A549 (cell line): ENCODE results near the gene COPS9. TPM values are rescaled to one million over a fixed set of nuclear protein-coding genes. Genes with fewer than 3 reads are reported as not detected.

Experiments
- ATAC-seq, 2 experiments: fragments of 200-7000 bp in 1 of 2; fragments of >200 bp in 1 of 2; cut with Nextera tagmentation in 1 of 2; cut with Tn5 transposase in 1 of 2; 3 replicates each; pipeline versions ENCODE4 v1.8.0 to v1.9.1; 2018 to 2020; ENCODE audit warnings: mild to moderate bottlenecking in 1 of 2, moderate library complexity in 1 of 2
- CTCF ChIA-PET: fragments of 300-600 bp; sonication (Branson Sonifier 250); formaldehyde crosslinking; extraction: SDS; loops from one replicate; lab custom pipeline; 2021; ENCODE audit warnings: antibody characterized with exemption, inconsistent platforms; lab: Yijun Ruan, JAX
- POLR2A ChIA-PET: fragments of 350-600 bp; formaldehyde crosslinking; extraction: SDS; loops from one replicate; lab custom pipeline; 2021; ENCODE audit warnings: antibody characterized with exemption, inconsistent platforms; lab: Yijun Ruan, JAX
- DNase-seq, 2 experiments: peaks; one replicate each; pipeline versions ENCODE4 v3.0.0 to v3.0.0-alpha.2; 2011 to 2016; ENCODE audit warnings: low read depth in 1 of 2, low spot score in 1 of 2
- FAIRE-seq: peaks from 2 replicates; lab custom pipeline; 2011; peaks lifted over from hg19 to GRCh38; lab: Jason Lieb, UNC
- H3K27ac ChIP-seq, 2 experiments: fragments of >200 bp; sonication (Bioruptor Twin); formaldehyde crosslinking; 3 replicates each; pipeline ENCODE4 v1.5.1; 2016 to 2017
- H3K4me1 ChIP-seq: fragments of >200 bp; sonication (Bioruptor Twin); formaldehyde crosslinking; 3 replicates; pipeline ENCODE4 v1.6.1; 2016
- H3K4me2 ChIP-seq: fragments of >200 bp; sonication (Bioruptor Twin); formaldehyde crosslinking; 3 replicates; pipeline ENCODE4 v1.6.1; 2016
- H3K4me3 ChIP-seq: fragments of >200 bp; sonication (Bioruptor Twin); formaldehyde crosslinking; 3 replicates; pipeline ENCODE4 v1.5.1; 2016
- H3K9me3 ChIP-seq: fragments of >200 bp; sonication (Bioruptor Twin); formaldehyde crosslinking; 3 replicates; pipeline ENCODE4 v1.6.1; 2016
- CBX2 ChIP-seq: fragments of 200-600 bp; sonication (generic); IDR thresholded peaks from 2 replicates; pipeline ENCODE4 v1.6.1; 2016; ENCODE audit warnings: low read depth, mild to moderate bottlenecking, borderline replicate concordance
- CBX8 ChIP-seq: fragments of 200-600 bp; sonication (generic); IDR thresholded peaks from 2 replicates; pipeline ENCODE4 v1.6.1; 2016
- CHD2 ChIP-seq: fragments of 150-350 bp; IDR thresholded peaks from 2 replicates; pipeline ENCODE4 v1.6.1; 2014; ENCODE audit warnings: low read length; ENCODE audit not compliant: partially characterized antibody
- EP300 ChIP-seq, 2 experiments: fragments of >200 bp; sonication (Bioruptor Twin); formaldehyde crosslinking; IDR thresholded peaks; 2 replicates in 1 of 2; 3 replicates in 1 of 2; pipeline ENCODE4 v1.6.1; 2016 to 2017
- FOSL2 ChIP-seq, 2 experiments: fragments of 450-650 bp in 1 of 2; fragments of >200 bp in 1 of 2; sonication (Bioruptor Twin) in 1 of 2; formaldehyde crosslinking; IDR thresholded peaks; 2 replicates each; pipeline versions ENCODE4 v1.5.0 to v1.6.1; 2016 to 2020; ENCODE audit warnings: mild to moderate bottlenecking in 1 of 2, moderate library complexity in 1 of 2
- HDAC2 ChIP-seq: fragments of 200-600 bp; sonication (generic); IDR thresholded peaks from 2 replicates; pipeline ENCODE4 v1.6.1; 2016
- HOXB13 ChIP-seq: fragments of 250-450 bp; sonication (Bioruptor Pico); IDR thresholded peaks from 2 replicates; pipeline ENCODE4 v1.5.0; 2020; ENCODE audit warnings: low read depth, mild to moderate bottlenecking, moderate library complexity
- JUN ChIP-seq, 2 experiments: fragments of >200 bp; sonication (Bioruptor Twin); formaldehyde crosslinking; IDR thresholded peaks; 2 replicates in 1 of 2; 3 replicates in 1 of 2; pipeline ENCODE4 v1.6.1; 2016 to 2017
- JUNB ChIP-seq: fragments of >200 bp; sonication (Bioruptor Twin); formaldehyde crosslinking; IDR thresholded peaks from 2 replicates; pipeline ENCODE4 v1.6.1; 2016
- KDM1A ChIP-seq: fragments of 200-600 bp; sonication (generic); IDR thresholded peaks from 2 replicates; pipeline ENCODE4 v1.6.1; 2016; ENCODE audit warnings: low read depth, mild to moderate bottlenecking
- MAFK ChIP-seq: fragments of 450-650 bp; IDR thresholded peaks from 2 replicates; pipeline ENCODE4 v1.6.1; 2014; ENCODE audit not compliant: partially characterized antibody
- MAZ ChIP-seq: fragments of 150-350 bp; IDR thresholded peaks from 2 replicates; pipeline ENCODE4 v1.6.1; 2014; ENCODE audit warnings: antibody characterized with exemption, low read depth, low read length, borderline replicate concordance
- NR3C1 ChIP-seq: fragments of >200 bp; sonication (Bioruptor Twin); formaldehyde crosslinking; IDR thresholded peaks from 3 replicates; pipeline ENCODE4 v1.6.1; 2017
- PHF8 ChIP-seq: fragments of 200-600 bp; sonication (generic); IDR thresholded peaks from 2 replicates; pipeline ENCODE4 v1.6.1; 2016; ENCODE audit warnings: low read depth, mild to moderate bottlenecking, antibody characterized with exemption, moderate library complexity, borderline replicate concordance
- RAD21 ChIP-seq, 2 experiments: fragments of >200 bp in 1 of 2; sonication (Bioruptor Twin) in 1 of 2; formaldehyde crosslinking in 1 of 2; IDR thresholded peaks in 1 of 2; conservative IDR thresholded peaks in 1 of 2; 2 replicates in 1 of 2; 3 replicates in 1 of 2; pipeline ENCODE4 v1.6.1; 2012 to 2018; ENCODE audit warnings: inconsistent platforms in 1 of 2
- RNF2 ChIP-seq: fragments of 200-600 bp; sonication (generic); IDR thresholded peaks from 2 replicates; pipeline ENCODE4 v1.6.1; 2016; ENCODE audit warnings: low read depth, mild to moderate bottlenecking, antibody characterized with exemption, moderate library complexity, borderline replicate concordance
- SMC3 ChIP-seq: fragments of >200 bp; sonication (Bioruptor Twin); formaldehyde crosslinking; IDR thresholded peaks from 3 replicates; pipeline ENCODE4 v1.6.1; 2018; ENCODE audit warnings: inconsistent platforms
- ZNF302 ChIP-seq: fragments of 250-450 bp; sonication (Bioruptor Pico); IDR thresholded peaks from 2 replicates; pipeline ENCODE4 v1.9.0; 2021; ENCODE audit warnings: inconsistent platforms, mild to moderate bottlenecking, moderate library complexity
- WGBS: methylation state at CpG from one replicate; pipeline ENCODE4 v1.1.6; 2017; ENCODE audit errors: missing lambda C conversion rate; 5-methylcytosine and 5-hydroxymethylcytosine counted together
- polyA plus RNA-seq, 4 experiments: library from polyadenylated mRNA; depleted of rRNA in 3 of 4; stranded (reverse); fragments of >200 nt; fragmentation: RNase III in 1 of 4; extraction: RNeasy Plus Mini Kit Qiagen cat#74134 plus additional on column Dnase treatment in 1 of 4; gene quantifications; 2 replicates in 3 of 4; 3 replicates in 1 of 4; pipeline ENCODE4 v1.2.3, GENCODE V29; 2011 to 2017
- TF ChIP-seq, protein P1 (sequence below): IDR thresholded peaks from 2 replicates; pipeline ENCODE4 v1.6.1; 2012
- TF ChIP-seq, protein P2 (sequence below): fragments of >200 bp; sonication (Bioruptor Twin); formaldehyde crosslinking; IDR thresholded peaks from 3 replicates; pipeline ENCODE4 v1.6.1; 2016
- TF ChIP-seq, protein P3 (sequence below): fragments of >200 bp; sonication (Bioruptor Twin); formaldehyde crosslinking; IDR thresholded peaks from 3 replicates; pipeline ENCODE4 v1.5.1; 2016
- TF ChIP-seq, protein P4 (sequence below): fragments of 250-450 bp; sonication (Bioruptor Pico); IDR thresholded peaks from 2 replicates; pipeline ENCODE4 v1.5.0; 2021; ENCODE audit warnings: mild to moderate bottlenecking, moderate library complexity, borderline replicate concordance
- TF ChIP-seq, protein P5 (sequence below): fragments of >200 bp; sonication (Bioruptor Twin); formaldehyde crosslinking; IDR thresholded peaks from 2 replicates; pipeline ENCODE4 v1.6.1; 2016

COPS9 gene
- polyA plus RNA-seq, 2 of the 4 experiments (the other 2 are of a cell fraction) = 321 to 356 TPM

DNA sequence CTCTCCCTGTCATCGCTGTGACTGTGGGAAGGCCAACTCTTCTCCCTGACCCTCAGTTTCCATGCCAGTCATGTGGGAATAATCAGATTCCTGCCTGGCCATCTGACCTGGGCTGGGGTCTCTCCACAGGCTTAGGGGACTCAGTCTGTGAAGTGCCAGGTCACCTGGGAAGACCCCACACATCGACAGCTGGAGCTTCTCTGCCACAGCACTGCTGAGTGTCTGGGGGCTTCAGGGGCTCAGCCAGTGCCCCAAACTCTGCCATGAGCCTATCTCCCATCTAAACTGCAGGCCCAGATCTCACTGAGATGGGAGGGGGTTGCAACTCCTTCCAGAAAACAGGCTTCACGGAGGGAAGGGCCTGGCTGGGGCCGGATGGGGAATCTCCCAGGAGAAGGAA, 46.4 kb upstream of the COPS9 start:
- ChIA-PET CTCF (interaction anchor here (1.4 kb wide), 1 partner anchor 38 kb away, joined by 4 read pairs; no protein-coding TSS in a partner anchor), POLR2A (no interaction called here)
- TF ChIP-seq KDM1A (no peak), JUN (IDR thresholded peaks at IDR 0.05) (no peak), MAFK (no peak), ZNF302 (no peak), HOXB13 (CRISPR knock-in tag) (no peak), CBX8 (no peak), HDAC2 (no peak), EP300 (IDR thresholded peaks at IDR 0.05) (no peak), CBX2 (no peak), CHD2 (no peak), FOSL2 (IDR thresholded peaks at IDR 0.05) (no peak), FOSL2 (CRISPR knock-in tag; IDR thresholded peaks at IDR 0.05) (no peak), RNF2 (no peak)
- TF ChIP-seq, protein P1, sequence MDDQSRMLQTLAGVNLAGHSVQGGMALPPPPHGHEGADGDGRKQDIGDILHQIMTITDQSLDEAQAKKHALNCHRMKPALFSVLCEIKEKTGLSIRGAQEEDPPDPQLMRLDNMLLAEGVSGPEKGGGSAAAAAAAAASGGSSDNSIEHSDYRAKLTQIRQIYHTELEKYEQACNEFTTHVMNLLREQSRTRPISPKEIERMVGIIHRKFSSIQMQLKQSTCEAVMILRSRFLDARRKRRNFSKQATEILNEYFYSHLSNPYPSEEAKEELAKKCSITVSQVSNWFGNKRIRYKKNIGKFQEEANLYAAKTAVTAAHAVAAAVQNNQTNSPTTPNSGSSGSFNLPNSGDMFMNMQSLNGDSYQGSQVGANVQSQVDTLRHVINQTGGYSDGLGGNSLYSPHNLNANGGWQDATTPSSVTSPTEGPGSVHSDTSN = no peak
- no peak for DNase-seq
- no peak overlapping the region for H3K4me3 ChIP-seq
- no peaks in the 10 kb centered on the region for H3K4me1 ChIP-seq
- H3K4me2 ChIP-seq = no peak overlapping the region
- H3K27ac ChIP-seq = no peak overlapping the region
- peaks cover 5% of the 10 kb centered on the region for H3K9me3 ChIP-seq
- 46% methylated on average over 3 of the region's 4 CpGs for WGBS
- no peak for ATAC-seq
- FAIRE-seq = no peak

DNA sequence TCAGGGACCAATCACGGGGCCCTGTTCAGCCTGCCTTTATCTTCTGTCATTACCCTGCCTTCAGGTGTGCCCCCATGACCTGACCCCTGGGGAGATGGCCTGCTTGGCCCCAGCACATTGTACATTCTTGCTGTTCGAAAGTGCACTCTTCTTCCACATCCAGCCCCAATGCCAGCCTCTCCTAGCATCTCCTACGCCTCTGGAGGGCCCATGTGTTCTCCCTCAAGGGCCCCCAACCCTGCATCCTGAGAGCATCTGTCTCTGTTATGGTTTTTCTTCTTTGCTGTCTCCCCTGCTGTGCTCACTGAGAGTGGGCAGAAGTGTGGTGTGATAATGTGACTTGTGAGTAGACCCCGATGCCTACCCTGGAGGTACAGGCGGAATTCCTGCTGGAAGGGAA, 45.9 kb upstream of the COPS9 start:
- no peak overlapping the region for H3K27ac ChIP-seq
- no peak overlapping the region for H3K4me2 ChIP-seq
- ATAC-seq (no peak), FAIRE-seq (no peak), DNase-seq (no peak)
- TF ChIP-seq EP300 (IDR thresholded peaks at IDR 0.05) = no peak
- no peak for TF ChIP-seq PHF8
- TF ChIP-seq SMC3 = no peak
- TF ChIP-seq, protein P2, sequence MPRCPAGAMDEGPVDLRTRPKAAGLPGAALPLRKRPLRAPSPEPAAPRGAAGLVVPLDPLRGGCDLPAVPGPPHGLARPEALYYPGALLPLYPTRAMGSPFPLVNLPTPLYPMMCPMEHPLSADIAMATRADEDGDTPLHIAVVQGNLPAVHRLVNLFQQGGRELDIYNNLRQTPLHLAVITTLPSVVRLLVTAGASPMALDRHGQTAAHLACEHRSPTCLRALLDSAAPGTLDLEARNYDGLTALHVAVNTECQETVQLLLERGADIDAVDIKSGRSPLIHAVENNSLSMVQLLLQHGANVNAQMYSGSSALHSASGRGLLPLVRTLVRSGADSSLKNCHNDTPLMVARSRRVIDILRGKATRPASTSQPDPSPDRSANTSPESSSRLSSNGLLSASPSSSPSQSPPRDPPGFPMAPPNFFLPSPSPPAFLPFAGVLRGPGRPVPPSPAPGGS = no peak
- TF ChIP-seq, protein P3, sequence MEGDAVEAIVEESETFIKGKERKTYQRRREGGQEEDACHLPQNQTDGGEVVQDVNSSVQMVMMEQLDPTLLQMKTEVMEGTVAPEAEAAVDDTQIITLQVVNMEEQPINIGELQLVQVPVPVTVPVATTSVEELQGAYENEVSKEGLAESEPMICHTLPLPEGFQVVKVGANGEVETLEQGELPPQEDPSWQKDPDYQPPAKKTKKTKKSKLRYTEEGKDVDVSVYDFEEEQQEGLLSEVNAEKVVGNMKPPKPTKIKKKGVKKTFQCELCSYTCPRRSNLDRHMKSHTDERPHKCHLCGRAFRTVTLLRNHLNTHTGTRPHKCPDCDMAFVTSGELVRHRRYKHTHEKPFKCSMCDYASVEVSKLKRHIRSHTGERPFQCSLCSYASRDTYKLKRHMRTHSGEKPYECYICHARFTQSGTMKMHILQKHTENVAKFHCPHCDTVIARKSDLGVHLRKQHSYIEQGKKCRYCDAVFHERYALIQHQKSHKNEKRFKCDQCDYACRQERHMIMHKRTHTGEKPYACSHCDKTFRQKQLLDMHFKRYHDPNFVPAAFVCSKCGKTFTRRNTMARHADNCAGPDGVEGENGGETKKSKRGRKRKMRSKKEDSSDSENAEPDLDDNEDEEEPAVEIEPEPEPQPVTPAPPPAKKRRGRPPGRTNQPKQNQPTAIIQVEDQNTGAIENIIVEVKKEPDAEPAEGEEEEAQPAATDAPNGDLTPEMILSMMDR = no peak
- TF ChIP-seq, protein P4, sequence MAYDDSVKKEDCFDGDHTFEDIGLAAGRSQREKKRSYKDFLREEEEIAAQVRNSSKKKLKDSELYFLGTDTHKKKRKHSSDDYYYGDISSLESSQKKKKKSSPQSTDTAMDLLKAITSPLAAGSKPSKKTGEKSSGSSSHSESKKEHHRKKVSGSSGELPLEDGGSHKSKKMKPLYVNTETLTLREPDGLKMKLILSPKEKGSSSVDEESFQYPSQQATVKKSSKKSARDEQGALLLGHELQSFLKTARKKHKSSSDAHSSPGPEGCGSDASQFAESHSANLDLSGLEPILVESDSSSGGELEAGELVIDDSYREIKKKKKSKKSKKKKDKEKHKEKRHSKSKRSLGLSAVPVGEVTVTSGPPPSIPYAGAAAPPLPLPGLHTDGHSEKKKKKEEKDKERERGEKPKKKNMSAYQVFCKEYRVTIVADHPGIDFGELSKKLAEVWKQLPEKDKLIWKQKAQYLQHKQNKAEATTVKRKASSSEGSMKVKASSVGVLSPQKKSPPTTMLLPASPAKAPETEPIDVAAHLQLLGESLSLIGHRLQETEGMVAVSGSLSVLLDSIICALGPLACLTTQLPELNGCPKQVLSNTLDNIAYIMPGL (CRISPR knock-in tag) = no peak
- TF ChIP-seq JUNB = no peak
- no peak for TF ChIP-seq RAD21 (conservative IDR thresholded peaks at IDR 0.05 in 1 of 2, IDR thresholded peaks at IDR 0.05 in 1 of 2)
- no peak for TF ChIP-seq MAZ
- TF ChIP-seq, protein P5, sequence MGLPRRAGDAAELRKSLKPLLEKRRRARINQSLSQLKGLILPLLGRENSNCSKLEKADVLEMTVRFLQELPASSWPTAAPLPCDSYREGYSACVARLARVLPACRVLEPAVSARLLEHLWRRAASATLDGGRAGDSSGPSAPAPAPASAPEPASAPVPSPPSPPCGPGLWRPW = no peak
- TF ChIP-seq HOXB13 (CRISPR knock-in tag) = no peak
- TF ChIP-seq NR3C1 = no peak
- ChIA-PET POLR2A (no interaction called here), CTCF (no interaction called here)
- H3K4me3 ChIP-seq = no peak overlapping the region
- WGBS = 50% methylated on average over 5 of the region's 5 CpGs
- H3K4me1 ChIP-seq = no peaks in the 10 kb centered on the region
- H3K9me3 ChIP-seq = no peaks in the 10 kb centered on the region; the same call in 2 of the 3 replicates
